Parathyroid adenoma (tissue), 2 donors: ENCODE measurements around the gene ARID4A.

Source experiments
- H2AFZ ChIP-seq: fragments of 300-600 bp; sonication (generic); one replicate; pipeline ENCODE4 v1.7.0; 2017; ENCODE audit warnings: antibody characterized with exemption, mild to moderate bottlenecking
- H3K27ac ChIP-seq: fragments of 300-600 bp; sonication (generic); one replicate; pipeline ENCODE4 v1.7.0; 2017
- H3K27me3 ChIP-seq: fragments of 300-600 bp; sonication (generic); one replicate; pipeline ENCODE4 v1.7.0; 2017; ENCODE audit warnings: low read length; ENCODE audit not compliant: control insufficient read depth, insufficient read depth
- H3K36me3 ChIP-seq: fragments of 300-600 bp; sonication (generic); one replicate; pipeline ENCODE4 v1.7.0; 2017; ENCODE audit warnings: low read length; ENCODE audit not compliant: control insufficient read depth, insufficient read depth
- H3K4me1 ChIP-seq: fragments of 300-600 bp; sonication (generic); one replicate; pipeline ENCODE4 v1.7.0; 2017; ENCODE audit warnings: control low read depth
- H3K4me2 ChIP-seq: fragments of 300-600 bp; sonication (generic); one replicate; pipeline ENCODE4 v1.7.0; 2017; ENCODE audit warnings: low read length
- H3K4me3 ChIP-seq: fragments of 300-600 bp; sonication (generic); one replicate; pipeline ENCODE4 v1.7.0; 2017; ENCODE audit warnings: low read depth, low read length
- H3K79me2 ChIP-seq: fragments of 300-600 bp; sonication (generic); one replicate; pipeline ENCODE4 v1.7.0; 2017; ENCODE audit warnings: control low read depth
- H3K9ac ChIP-seq: fragments of 300-600 bp; sonication (generic); one replicate; pipeline ENCODE4 v1.7.0; 2017; ENCODE audit warnings: mild to moderate bottlenecking
- H3K9me3 ChIP-seq: fragments of 300-600 bp; sonication (generic); one replicate; pipeline ENCODE4 v1.7.0; 2017; ENCODE audit warnings: low read length; ENCODE audit not compliant: control insufficient read depth
- TF ChIP-seq, protein P1 (sequence below): fragments of 300-600 bp; sonication (generic); IDR thresholded peaks from one replicate; pipeline ENCODE4 v1.7.0; 2017; ENCODE audit warnings: antibody characterized with exemption, mild to moderate bottlenecking
- donor health status: primary hyperparathyroidism.

The ARID4A gene

DNA sequence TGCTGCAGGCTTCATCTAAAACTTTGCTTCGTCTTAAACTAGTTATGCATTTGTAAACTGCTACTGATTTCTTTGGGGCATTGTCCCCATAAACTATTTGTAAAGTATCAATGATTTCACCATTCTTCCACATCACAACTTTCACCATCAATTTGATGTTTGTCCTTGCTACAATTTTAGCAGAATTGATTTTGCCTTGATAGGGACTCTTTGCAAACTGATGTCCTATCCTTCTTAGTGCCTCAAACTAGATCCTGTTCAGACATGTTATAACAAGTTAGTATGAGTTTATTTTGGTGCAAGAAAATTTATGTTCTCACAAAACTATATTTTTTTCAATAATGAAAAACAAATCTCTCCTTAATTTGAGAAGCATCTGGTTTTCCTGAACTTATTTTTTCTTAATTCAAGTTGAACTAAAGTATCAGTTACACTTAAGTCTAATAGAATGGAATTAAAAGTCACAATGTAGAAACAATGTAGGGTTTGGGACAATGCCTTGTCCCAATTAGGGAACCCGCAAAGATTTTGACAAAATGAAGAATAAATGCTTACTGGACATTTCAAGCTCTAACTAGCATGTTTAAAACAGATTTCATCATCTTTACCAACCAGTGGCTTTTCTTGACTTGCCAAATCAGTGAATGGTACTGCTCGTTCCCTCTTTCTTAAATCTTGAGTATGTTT, 10.1 kb upstream of the ARID4A start:
- H3K27ac ChIP-seq = peak overlapping the region; percentile 60
- H3K9ac ChIP-seq = no peak overlapping the region
- H3K4me3 ChIP-seq = no peak overlapping the region
- TF ChIP-seq, protein P1, sequence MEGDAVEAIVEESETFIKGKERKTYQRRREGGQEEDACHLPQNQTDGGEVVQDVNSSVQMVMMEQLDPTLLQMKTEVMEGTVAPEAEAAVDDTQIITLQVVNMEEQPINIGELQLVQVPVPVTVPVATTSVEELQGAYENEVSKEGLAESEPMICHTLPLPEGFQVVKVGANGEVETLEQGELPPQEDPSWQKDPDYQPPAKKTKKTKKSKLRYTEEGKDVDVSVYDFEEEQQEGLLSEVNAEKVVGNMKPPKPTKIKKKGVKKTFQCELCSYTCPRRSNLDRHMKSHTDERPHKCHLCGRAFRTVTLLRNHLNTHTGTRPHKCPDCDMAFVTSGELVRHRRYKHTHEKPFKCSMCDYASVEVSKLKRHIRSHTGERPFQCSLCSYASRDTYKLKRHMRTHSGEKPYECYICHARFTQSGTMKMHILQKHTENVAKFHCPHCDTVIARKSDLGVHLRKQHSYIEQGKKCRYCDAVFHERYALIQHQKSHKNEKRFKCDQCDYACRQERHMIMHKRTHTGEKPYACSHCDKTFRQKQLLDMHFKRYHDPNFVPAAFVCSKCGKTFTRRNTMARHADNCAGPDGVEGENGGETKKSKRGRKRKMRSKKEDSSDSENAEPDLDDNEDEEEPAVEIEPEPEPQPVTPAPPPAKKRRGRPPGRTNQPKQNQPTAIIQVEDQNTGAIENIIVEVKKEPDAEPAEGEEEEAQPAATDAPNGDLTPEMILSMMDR = no peak
- peaks cover 12% of the 10 kb centered on the region for H3K4me1 ChIP-seq
- no peak overlapping the region for H2AFZ ChIP-seq
- no peaks in the 10 kb centered on the region for H3K9me3 ChIP-seq
- H3K27me3 ChIP-seq = no peaks in the 10 kb centered on the region
- H3K36me3 ChIP-seq = no peaks in the 10 kb centered on the region
- H3K4me2 ChIP-seq = no peak overlapping the region
- H3K79me2 ChIP-seq = peaks cover 59% of the 10 kb centered on the region

DNA sequence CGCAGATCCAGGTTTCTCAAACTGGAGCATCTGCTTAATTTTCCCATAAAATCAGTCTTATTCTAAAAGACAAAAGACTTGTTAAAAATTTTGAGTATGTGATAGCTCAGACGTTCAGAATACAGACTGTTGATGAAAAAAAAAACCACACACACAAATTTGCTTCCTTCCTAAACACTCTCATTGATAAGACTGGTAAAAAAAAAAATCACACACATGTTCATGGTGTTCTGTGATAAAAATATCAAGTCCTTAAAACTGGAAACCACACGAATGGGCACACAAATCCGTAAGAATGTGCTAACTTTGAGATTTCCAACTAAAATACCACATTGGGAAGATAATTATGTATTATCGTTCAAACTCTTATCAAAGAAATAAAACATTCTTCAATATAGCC, 6.7 kb upstream of the ARID4A start:
- no peaks in the 10 kb centered on the region for H3K36me3 ChIP-seq
- H3K79me2 ChIP-seq = peaks cover 66% of the 10 kb centered on the region
- H2AFZ ChIP-seq = no peak overlapping the region
- H3K4me3 ChIP-seq = no peak overlapping the region
- H3K27ac ChIP-seq = no peak overlapping the region
- no peak overlapping the region for H3K9ac ChIP-seq
- H3K4me2 ChIP-seq = no peak overlapping the region
- H3K27me3 ChIP-seq = no peaks in the 10 kb centered on the region
- no peaks in the 10 kb centered on the region for H3K9me3 ChIP-seq
- TF ChIP-seq, protein P1 = no peak
- H3K4me1 ChIP-seq = peaks cover 18% of the 10 kb centered on the region

DNA sequence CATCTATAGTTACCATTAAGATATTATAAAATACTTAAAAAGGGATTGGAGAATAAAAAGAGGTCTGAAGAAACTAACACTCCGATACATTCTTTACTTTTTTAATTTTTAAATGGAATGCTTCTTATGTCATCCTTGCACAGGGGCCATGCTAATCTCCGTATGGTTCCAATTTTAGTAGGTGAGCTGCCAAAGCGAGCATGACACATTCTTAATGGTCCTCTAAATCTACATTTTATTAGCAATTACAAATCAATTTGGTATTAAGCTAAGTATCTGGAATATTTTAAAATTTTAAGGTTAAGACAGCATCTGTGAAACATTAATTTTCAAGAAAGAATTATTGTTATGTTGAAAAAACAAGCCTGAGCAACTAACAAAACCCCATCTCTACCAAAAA, 6.2 kb upstream of the ARID4A start:
- Histone ChIP-seq H3K4me3 (no peak overlapping the region), H3K9me3 (no peaks in the 10 kb centered on the region), H3K79me2 (peaks cover 66% of the 10 kb centered on the region), H3K27me3 (no peaks in the 10 kb centered on the region), H3K36me3 (no peaks in the 10 kb centered on the region), H3K27ac (no peak overlapping the region), H3K4me1 (peaks cover 19% of the 10 kb centered on the region), H3K9ac (no peak overlapping the region), H3K4me2 (no peak overlapping the region), H2AFZ (no peak overlapping the region)
- TF ChIP-seq, protein P1 = no peak

DNA sequence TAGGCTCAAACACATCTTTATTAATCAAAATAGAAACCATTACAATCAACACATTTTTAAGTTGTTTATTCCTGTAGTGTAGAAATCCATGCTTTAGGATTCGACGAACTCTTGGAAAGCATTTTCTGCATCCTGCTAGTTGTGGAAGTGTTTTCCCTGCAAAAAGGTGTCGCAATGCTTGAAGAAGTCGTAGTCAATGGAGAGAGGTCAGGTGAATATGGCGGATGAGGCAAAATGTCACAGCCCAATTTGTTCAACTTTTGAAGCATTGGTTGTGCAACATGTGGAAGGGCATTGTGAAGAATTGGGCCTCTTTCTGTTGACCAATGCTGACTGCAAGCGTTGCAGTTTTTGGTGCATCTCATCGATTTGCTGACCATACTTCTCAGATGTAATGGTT, 4.2 kb upstream of the ARID4A start:
- Histone ChIP-seq H3K4me2 (no peak overlapping the region), H3K4me1 (peaks cover 8% of the 10 kb centered on the region), H2AFZ (no peak overlapping the region), H3K27me3 (no peaks in the 10 kb centered on the region), H3K79me2 (peaks cover 59% of the 10 kb centered on the region), H3K9ac (no peak overlapping the region), H3K27ac (no peak overlapping the region), H3K4me3 (no peak overlapping the region), H3K9me3 (no peaks in the 10 kb centered on the region), H3K36me3 (no peaks in the 10 kb centered on the region)
- TF ChIP-seq, protein P1 = no peak

DNA sequence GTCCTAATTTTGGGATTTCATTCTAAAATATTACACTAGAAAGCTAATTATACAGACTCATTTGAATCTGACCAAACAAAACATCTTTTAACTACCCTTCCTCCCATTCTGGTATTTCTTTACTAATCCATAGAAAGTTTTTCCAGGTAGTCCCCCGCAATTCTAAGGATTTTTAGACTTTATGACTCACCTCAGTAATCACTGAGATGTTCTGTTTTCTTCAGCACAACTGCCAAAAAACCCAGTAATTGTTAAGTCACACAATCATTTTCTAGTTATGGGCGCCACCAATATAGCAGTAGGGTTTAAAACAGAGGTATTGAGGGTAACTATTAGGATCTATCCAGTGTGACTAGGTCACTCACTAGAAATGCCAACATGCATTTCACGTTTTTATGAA, 1.6 kb upstream of the ARID4A start:
- Histone ChIP-seq H3K4me1 (peaks cover 8% of the 10 kb centered on the region), H3K4me2 (peak overlapping the region; percentile 92), H3K4me3 (peak overlapping the region; percentile 81), H3K36me3 (no peaks in the 10 kb centered on the region), H3K9ac (peak overlapping the region; percentile 13), H2AFZ (no peak overlapping the region), H3K27ac (peak overlapping the region; percentile 98), H3K9me3 (no peaks in the 10 kb centered on the region), H3K27me3 (no peaks in the 10 kb centered on the region), H3K79me2 (peaks cover 43% of the 10 kb centered on the region)
- TF ChIP-seq, protein P1 = no peak
